NCI-H1694 (cell line): ENCODE data around the gene USP24.

ENCODE experiments used
- DNase-seq: peaks from one replicate; lab custom pipeline; 2025; lab: John Stamatoyannopoulos, UW

The USP24 gene

DNA sequence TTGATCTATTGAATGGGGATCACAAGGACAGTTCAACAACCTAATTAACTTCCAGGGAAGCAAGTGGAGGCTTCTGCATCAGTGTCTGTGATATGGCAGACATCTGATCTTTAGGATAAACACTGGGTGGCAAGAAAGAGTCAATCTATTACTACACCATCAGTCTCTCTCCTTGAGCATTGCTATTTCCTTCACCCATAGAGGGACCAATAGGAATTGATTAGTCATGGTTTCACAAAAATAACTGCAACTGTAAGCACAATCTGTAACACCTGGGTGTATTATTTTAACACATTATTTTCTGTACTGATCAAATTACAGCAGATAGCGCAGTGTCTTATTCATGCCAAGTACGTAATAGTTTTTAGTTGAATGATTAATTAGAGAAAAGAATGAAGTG, 50.3 kb downstream of the USP24 start:
- no peak for DNase-seq

GRCh38 chr1:55159571-55159970, 55.6 kb downstream of the USP24 start:
- no peak for DNase-seq

- DNase-seq, result no peak
Measured at GRCh38 chr1:55156608-55157007, 58.6 kb downstream of the USP24 start.

DNA sequence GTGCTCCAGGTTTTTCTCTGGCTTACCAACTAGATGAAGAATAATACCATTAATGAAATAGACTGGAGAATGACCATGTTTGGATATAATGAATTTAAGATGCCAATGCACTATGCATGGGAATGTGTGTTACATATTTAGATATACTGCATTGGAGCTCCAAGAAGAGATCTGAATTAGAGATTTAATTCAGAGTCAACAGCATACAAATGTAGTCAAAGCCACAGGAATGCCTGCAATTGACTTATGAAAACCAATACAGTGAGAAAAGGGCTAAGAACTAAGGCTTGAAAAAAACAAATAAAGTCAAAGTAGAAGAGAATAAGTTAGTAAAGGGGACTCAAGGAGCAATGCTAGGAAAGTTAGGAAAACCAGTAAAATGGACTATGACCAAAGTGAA, 59.1 kb downstream of the USP24 start:
- no peak for DNase-seq

DNA sequence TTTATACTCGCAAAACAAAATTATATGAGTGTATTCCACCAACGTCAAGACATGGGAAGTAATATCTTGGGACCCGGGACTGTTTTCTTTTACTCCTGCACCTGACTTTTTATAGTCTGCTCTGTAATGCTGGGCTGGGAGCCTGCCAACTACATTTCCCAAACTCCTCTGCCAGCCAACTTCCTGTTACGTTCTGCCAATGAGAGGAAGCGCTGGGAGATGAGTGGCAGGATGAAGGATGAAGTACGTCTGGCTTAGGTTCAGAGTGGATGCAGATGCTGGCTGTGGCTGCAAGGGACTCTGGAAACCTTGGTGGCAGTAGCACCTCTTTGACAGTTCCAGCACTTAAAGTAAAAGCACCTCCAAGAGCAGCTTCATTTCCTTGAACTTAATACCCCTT, 59.6 kb downstream of the USP24 start:
- no peak for DNase-seq

- DNase-seq, result no peak
Measured at GRCh38 chr1:55154616-55155015, 60.5 kb downstream of the USP24 start.

DNA sequence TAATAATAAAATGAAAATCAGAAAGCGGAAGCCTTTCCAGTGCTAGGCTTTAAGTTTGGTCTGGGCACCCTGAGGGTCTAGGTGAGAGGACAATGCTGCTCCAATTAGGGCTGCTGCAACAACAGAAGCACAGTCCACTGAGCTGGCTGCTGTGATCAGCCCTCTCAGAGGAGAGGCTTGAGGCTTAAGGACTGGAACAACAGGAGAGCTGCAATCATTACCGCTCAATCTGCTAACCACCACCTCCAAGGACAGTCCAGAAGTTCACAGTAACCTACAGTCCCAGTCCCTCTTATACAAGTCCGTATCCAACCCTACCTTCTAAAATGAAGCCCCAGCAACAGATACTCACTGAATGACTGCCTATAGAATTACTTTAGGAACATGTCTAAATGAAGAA, 62.1 kb downstream of the USP24 start:
- DNase-seq, result no peak

- DNase-seq, result no peak
Measured at GRCh38 chr1:55150880-55151588, 64.1 kb downstream of the USP24 start.

- no peak for DNase-seq
Measured at GRCh38 chr1:55148676-55149075, 66.5 kb downstream of the USP24 start.

DNA sequence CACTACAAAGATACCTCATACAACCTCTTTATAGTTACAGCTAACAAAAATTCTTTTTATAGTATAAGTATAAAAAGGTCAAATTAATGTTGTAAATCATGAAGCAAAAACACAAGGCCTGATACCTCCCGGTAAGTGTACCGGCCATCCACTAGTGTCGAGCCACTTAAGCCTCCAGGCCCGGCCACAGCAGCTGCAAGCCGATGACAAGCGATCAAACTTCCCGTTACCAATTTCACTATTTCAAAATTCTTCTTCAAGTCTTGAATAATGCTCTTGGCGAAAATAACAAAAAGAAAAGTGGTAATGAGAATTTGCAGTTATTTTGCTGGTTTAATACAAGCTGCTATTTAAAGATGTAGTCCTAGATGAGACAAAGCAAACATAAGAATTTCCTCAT, 67.6 kb downstream of the USP24 start:
- DNase-seq, result no peak

DNA sequence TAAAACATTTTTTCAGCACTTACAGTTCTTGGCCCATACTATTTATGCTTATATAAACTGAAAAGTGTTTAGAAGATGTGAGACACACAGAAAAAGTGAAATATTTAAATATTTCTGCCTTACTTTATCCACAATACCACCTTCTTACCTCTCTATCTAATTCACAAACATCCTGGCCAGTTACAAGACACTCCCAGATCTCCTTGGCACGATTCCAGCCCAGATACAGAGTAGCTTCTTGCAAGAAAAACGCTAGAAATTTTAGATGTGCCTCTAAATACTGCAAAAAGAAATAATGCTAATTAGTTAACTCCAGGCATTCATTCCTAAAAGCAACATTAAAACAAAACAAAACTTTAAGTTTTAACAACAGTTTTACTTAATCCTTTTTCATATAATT, 68.4 kb downstream of the USP24 start:
- no peak for DNase-seq

DNA sequence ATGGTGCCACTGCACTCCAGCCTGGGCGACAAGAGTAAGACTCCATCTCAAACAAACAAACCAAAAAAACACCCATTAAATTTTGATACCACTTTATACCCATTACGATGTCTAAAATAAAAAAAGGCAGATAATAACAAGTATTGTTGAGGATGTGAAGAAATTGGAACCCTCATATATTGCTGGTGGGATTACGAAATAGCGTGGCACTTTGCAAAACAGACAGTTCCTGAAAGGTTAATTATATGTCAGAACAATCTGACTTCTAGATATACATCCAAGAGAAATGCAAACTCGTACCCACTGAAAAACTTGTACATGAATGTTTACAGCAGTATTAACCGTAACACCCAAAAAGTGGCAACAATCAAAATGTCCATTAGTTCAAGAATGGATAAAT, 70.3 kb downstream of the USP24 start:
- DNase-seq, result no peak

- DNase-seq, result no peak
Measured at GRCh38 chr1:55143684-55144083, 71.5 kb downstream of the USP24 start.

GRCh38 chr1:55141295-55141893, 73.8 kb downstream of the USP24 start:
- no peak for DNase-seq

DNA sequence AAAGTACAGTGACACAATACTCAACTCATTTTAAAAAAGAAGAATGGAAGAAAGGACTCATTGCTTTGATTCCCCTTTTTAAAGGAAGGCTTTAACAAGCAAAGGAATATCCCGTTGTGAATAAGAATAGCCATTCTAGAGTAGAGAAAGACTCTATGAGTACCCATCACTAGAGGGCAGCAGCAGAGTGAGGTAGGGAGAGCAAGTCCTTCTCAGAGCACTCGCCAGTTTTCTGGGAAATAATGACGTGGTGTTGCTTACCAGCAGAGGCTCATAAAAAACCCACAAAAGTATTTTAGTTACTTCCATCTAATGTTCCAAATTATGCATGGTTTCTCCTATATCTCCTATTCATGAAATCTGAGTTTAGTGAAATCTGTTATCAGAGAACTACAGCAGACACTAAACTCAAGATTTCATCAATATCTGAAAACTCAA, 74.6 kb downstream of the USP24 start:
- DNase-seq, result peak; percentile 89

GRCh38 chr1:55140137-55140536, 75.0 kb downstream of the USP24 start:
- DNase-seq, result no peak

DNA sequence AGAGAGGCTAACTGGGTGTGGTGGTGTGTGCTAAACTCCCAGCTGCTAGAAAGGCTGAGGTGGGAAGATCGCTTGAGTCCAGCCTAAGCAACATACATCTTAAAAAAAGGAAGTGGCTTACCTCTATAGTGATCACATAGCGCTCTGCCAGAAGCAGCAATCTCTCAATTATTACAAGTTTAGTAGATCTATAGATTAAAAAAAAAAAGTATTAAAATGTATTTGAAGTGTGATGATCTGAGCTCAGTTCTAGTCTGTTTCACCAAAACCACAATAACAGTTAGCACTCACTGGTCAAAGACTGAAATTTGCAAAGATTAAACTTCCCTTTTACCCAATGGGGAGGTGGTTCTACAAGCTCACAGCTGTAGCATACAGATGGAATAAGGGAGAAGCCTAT, 76.3 kb downstream of the USP24 start:
- no peak for DNase-seq

- DNase-seq, result no peak
Measured at GRCh38 chr1:55134152-55134808, 80.9 kb downstream of the USP24 start.

DNA sequence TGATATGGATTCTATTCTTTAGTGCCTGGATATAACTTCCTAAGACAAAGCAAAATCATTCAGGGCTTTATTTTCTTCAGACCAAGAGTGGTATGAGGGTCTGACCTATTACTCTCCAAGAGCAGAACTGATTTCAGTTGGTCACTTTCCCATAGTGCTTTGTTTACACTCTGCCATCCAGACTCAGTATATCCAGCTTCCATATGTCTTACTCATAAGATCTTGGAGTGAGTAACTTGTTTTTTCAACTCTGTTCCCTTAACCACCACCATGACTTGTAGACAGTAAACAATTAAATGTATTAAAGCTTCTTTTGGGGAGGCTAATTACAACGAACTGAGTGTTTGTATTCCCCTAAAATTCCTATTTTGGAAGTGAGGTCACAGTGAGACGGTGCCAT, 83.4 kb downstream of the USP24 start:
- no peak for DNase-seq

GRCh38 chr1:55131218-55131617, 83.9 kb downstream of the USP24 start:
- no peak for DNase-seq

DNA sequence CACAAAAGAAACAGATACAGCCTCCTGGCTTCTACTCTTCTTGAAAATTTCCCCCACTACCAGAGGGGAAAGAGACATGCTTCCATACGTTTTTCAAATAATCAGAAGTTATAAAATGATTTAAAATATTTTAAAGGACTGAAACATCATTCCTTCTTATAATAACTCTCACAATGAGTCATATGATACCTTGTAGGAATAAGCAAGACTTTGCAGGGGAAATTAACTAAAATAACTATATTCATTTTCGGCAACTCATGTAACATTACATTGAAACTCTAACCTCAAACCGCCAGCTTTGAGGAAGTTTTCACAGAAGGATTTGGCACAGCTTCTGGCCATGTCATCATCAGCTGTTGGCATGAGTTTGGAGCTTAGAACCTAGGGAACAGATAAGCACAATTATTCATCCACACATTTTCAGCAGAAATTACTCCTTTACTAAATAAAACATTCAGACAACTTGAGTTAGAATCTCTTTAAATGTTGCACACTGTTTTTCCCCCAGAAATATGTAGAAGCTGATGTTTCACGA, 85.9 kb downstream of the USP24 start:
- no peak for DNase-seq

DNA sequence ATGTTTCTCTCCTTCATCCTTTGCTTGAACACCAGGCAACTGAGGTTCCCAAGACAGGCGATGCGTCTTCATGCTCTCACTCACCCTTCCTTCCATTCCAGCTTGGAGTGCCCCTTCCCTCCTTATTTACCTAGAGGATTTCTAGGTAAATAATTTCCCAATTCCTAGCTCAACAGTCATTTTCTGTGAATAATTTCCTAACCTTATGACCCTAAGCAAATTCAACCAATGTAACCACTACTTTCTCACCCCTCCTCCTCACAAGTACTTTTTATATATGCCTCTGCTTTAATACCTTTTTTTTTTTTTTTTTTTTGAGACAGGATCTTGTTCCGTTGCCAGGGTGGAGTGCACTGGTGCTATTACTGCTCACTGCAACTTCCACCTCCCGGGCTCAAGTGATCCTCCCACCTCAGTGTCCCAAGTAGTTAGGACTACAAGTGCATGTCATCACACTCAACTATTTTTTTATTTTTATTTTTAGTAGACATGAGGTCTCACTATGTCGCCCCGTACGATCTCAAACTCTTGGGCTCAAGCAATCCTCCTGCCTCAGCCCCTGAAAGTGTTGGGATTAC, 86.7 kb downstream of the USP24 start:
- DNase-seq, result no peak

- no peak for DNase-seq
Measured at GRCh38 chr1:55127827-55128343, 87.3 kb downstream of the USP24 start.
